Effector CD8-positive, alpha-beta T cell (primary cell): ENCODE measurements around the gene SLC16A1.
"Not testable (repeated sequence)": the region's sequence is repeated elsewhere in the genome, so short reads cannot be mapped to it uniquely, and the experiment has no call there.

ENCODE experiments used
- DNase-seq: peaks from one replicate; lab custom pipeline; 2025; lab: John Stamatoyannopoulos, UW

Gene SLC16A1

DNA sequence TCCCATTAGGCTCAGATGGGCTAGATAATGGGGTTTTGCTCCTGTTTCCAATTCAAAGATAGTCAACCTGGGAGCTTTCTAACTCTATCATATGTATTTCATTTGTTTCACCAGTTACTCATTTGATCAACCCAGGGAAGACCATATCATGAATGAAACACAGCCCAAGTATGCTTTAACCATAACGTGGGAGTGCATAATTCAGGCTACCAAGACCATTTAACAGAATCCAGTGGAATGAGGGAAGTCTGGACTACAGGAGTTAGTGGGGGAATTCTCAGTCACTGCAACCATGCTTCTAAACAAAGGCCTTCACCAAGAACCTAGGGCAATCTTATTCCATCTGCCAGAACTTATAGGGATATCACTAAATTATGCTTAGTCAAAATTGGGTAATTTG lies 15.0 kb upstream of the SLC16A1 start:
- no peak for DNase-seq

DNA sequence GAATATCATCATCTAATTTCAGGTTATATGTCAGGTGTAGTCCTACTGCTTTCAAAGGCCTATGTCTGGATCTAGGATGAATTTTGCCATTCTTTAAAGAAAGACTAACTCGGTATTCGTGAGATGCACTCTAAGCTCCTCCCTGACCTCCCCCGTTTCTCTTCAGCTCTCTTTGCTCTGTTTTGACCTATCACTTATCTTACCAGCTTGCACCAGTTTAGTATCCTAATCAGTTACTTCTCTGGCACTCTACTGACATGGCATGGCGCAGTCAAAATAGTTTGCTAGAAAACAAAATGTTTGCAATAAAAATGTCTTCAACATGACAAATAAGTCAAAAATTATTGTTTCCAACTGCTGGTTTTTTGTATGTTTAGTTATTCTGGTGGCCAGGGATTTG lies 8.4 kb upstream of the SLC16A1 start:
- no peak for DNase-seq

DNA sequence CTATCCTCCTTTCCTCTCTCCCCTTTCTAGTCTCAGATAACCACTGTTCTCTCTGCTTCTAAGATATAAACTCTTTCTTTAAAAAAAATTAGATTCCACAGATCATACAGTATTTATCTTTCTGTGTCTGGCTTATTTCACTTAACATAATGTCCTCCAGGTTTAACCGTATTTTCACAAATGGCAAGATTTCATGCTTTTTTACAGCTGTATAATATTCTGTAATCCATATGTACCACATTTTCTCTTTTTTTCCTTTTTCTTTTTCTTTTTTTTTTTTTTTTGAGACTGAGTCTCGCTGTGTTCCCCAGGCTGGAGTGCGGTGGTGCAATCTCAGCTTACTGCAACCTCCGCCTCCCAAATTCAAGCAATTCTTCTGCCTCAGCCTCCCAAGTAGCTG lies 5.1 kb upstream of the SLC16A1 start:
- no peak for DNase-seq

DNA sequence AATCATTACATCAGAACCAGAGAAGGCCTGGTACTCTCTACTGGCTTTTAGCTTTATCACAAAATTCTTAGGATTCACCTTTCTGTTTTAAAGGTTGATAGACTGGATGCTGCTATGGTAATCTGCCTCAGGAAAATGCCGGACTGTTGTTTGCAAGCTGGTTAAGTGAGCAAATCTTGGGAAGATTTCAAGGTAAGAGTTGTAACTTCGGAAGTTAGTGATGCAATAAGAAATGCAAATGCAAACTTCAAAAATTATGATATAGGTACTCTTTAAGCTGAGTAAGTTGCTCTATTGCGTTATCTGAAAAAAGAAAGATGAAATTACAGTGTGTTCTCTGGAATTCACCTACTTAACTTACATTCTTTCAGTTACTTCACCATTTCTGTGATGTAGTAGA lies 4.4 kb upstream of the SLC16A1 start:
- no peak for DNase-seq

DNA sequence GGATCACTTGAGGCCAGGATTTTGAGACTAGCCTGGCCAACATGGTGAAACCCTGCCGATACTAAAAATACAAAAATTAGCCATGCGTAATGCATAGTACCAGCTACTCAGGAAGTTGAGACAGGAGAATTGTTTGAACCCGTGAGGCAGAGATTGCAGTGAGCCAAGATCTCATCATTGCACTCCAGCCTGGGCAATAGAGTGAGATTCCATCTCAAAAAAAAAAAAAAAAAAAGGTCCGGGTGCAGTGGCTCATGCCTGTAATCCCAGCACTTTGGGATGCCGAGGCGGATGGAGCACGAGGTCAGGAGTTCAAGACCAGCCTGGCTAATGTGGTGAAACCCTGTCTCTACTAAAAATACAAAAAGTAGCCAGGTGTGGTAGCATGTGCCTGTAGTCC lies 2.2 kb upstream of the SLC16A1 start:
- not testable (repeated sequence) for DNase-seq

DNA sequence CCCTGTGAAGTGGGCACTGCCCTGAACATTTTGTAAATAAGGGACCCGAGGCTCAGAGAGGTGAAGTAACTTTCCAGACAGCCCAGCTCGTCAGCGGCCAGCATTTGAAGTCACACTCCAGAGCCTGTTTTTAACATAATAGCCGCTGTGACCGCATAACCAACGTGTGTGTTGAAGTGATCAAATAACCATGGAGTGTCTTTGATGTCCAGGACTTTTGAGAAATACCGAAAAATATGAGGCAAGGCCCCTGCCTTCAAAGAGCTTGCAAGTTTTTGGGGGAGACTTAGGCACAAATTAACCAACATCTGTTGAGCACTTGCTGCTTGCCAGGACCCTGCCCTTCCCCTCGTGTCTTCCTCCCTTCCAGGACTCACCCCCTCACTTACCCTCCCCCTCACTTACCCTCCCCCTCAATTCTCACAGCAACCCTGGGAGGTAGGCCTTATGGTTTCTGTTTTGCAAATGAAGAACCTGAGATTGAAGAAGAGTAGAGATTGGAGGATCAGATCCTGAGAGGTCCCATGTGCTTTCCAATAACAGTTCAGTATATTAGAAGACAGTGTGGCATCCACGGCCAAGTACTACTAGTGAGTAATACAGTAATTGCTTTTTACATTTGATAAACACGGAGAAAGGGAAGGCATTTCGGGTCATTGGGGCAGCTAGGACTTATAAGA lies 1.3 kb upstream of the SLC16A1 start:
- DNase-seq = no peak

DNA sequence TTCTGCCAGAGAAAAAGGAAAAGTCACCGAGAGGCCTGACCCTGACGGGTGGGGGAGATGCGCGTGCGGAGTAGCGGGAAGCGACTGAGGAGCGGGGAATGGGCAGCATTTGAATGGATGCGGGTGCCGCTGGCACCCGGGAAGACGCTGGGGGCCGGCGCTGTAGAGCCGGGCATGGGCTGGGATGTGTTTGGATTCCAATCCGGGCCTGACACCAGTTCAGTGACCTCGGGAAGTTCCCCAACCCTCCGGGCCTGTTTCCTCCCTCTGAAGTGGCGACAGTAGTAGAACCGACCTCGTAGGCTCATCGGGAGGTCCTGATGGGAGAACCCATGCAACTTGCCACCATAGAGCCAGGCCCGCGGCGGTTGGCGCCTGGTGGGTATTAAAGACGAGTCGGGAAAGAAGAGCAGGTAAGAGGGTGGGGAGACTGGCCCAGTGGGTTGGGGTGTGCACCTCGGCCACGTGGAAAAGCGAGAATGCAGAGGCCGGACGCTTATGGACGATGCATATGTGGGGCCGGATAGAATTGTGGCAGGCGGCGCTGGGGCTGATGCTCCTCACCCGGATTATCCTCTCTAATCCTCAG lies 642 bp upstream of the SLC16A1 start:
- DNase-seq = no peak

DNA sequence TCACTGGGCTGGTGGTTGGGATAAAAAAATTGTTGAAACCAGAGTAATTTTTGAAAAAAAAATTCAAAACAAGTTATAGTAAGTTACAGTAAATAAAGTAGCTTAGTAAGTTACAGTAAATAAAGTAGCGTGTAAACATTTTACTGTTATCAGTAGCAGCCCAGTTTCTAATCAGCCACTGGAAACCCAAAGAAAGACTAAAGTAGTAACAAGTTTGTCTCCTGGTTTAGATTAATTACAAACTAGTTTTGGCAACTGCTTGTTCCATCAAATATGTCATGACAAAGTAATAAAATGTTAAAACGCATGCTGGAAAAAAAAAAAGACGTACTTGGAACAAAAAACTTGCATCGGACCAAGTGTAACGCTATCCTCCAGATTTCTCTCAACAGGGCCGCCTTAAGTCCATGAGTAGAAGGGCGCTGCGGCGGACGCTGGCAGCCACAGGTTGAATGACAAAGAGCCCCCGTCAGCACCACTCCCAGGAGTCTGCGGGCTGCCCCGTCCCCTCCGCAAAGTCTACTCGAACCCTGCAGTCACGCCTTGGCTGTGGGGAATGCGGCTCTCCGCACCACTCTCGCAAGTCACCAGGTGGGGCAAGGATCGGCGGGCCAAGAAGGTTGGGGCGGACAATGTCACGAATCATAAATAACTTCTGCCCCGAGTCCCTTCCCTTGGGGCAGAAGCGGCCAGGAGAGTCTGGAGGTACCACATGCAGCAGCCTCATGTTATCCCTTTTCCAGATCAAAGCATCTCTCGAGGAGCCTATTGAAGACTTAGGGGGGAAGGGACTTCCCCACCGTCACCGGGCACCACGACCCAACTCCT lies 837 bp downstream of the SLC16A1 start:
- peak; percentile 15 for DNase-seq

DNA sequence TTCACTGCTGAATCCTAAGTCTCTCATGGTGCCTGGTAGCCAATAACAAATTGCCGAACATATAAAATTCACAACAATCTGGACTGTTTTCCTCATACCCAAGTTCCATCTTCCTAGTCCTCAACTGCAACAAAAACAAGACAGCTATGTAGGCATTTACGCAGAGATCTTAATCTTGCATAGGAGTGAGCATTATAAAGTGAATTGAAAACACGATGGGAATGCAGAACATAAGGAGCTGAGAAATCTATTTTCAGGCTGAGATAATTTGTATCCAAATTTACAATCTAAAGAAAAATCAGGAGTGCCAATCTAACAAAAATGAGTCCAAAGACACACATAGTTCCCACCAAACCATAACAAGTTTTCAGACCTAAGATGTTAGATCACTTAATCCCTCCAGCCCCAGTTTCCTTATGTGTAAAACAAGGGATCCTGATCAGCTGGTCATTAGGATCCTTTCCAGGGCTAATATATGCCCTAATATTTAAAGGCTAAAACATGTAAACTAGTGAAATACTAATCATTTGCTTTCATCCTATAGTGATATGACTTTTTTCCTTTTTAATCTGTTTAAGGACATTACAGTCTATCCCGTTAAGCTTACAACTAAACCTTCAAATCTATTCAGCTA lies 1.9 kb downstream of the SLC16A1 start:
- DNase-seq = no peak

DNA sequence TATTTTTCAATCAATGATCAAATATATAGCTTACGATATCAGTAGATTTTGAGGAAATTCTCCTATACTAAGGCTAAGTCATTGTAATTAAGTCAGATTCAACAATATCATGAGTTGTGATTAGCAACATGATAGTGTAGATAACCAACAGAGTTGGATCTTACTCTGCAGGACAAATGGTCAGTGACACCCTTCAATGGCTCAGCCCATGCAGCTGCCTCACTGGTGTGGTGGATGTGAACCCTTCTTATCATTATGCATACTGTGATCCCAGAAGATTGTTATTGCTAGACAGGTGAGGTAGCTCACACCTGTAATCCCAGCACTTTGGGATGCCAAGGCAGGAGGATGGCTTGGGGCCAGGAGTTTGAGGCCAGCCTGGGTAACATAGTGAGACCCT lies 5.6 kb downstream of the SLC16A1 start:
- no peak for DNase-seq

DNA sequence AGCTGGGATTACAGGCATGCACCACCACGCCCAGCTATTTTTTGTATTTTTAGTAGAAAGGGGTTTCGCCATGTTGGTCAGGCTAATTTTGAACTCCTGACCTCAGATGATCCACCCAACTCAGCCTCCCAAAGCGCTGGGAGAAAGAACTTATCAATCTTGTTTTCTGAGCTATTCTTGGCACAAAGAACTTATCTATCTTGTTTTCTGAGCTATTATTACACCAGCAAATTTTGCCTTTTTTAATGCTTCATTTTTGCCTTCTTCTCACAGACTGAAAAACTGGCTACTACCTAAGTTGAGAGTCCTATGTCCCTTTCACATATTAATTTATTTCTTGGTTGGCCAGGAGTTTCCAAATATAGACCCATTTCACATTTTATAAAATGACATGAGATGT lies 9.3 kb downstream of the SLC16A1 start:
- DNase-seq = no peak

DNA sequence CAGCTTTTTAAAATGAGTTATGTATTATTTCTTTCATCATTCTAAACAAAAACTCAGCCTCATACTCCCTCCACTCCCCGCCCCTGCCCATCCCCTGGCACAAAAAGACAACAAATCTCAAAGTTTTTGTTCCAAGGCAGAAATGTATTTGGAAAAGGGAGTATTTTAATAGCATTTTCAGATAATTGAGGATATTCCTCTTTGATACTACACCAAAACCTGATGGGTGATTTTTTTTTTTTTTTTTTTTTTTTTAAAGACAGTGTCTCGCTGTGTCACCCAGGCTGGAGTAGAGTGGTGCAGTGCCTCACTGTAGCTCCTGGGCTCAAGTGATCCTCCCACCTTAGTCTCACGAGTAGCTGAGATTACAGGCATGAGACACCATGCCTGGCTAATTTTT lies 16.2 kb downstream of the SLC16A1 start:
- no peak for DNase-seq

DNA sequence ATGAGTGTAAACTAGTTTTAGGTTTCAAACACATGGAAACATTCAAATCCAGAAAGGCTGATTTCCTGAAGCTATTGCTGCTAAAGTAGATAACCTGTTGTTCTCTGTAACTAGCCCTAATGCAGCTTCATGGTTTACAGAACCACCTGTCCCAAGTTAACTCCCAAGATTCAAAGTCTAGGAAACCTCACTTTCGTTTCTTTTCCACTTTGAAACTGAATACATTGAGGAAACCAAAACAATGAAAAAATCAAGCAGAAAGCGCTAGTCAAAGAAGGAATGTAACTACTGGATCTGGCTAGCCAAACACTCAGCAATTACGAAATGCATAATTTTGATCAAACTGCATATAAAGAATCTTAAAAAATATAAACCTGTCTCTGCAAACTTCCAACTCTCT lies 17.8 kb downstream of the SLC16A1 start:
- DNase-seq = no peak

DNA sequence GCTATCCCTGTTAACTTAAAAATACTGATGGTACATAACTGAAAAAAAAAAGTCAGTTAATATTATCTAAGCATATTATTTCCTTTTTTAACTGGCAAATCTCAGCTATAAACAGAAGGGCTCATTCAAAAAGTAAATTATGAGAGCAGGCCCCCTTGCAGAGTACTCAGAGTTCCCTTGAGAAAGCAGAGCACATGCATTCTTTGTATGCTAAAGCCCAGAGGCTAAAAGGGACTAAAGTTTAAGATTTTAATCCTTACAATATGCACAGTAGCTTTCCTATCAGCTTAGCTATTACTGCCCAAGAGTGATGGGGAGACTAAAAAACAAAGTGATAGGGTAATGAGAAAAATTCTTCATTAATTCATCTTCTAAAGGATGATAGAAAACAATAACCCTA lies 18.5 kb downstream of the SLC16A1 start:
- DNase-seq = no peak

DNA sequence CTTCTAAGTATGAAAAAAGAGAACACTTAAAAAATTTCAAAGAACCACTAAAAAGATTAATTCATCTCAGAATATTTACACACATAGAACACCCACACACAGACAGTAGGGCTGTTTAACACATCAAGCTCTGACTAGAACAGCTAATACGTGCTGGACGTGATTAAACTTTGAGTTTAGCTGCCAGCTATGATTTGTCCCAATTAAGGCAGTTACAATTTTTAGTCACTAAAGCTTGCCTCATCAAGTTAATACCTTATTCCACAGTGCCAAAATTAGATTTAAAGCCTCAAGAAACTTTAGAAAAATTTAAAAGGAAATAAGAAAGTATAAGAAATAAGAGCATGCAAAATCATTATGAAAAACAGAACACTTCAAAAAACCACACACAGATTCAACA lies 18.9 kb downstream of the SLC16A1 start:
- no peak for DNase-seq

DNA sequence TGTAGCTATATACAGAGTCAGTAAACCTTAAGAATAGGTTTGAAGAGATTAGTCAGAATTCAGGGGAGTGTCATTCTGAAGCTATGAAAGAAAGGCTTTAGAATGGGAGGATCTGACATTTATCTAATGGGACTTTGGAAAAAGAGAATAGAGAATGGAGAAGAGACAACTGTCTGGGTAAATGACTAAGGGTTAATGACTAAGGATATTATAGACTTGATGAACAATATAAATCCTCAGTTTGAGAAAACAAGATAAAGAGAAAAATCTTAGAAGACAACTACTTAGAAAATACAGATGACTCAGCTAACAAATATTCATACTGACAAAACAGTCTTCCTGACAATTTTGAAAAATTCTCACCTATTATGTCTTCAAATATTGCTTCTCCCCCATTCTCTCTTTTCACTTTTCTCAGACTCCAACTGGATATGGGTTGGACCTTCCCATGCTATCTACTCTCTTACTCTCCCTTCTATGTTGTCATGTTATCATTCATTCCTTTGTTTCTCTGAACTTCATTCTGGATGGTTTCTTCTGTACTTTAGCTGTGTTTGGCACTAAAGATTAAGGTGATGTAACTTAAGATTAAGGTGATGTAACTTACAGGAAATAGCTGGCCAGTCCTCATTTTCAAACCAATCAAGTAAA lies 20.4 kb downstream of the SLC16A1 start:
- DNase-seq = no peak

DNA sequence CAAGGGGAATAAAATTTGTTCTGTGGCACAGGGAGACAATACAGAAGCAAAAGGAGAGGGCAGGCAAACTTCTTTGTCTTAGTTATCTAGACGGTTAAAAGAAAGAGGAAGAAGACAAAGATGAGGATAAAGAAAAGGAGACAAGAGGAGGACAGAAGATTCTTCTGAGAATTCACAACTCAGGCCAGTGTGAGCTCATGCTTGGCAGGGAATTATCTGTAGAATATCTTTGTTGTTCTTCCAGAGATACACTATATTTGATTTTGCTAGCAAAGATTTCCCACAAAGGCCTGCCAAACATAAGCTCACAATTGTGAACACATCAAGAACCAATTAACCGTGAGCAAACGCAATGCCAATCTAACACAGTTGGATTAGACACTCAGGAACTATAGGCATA lies 21.4 kb downstream of the SLC16A1 start:
- no peak for DNase-seq

DNA sequence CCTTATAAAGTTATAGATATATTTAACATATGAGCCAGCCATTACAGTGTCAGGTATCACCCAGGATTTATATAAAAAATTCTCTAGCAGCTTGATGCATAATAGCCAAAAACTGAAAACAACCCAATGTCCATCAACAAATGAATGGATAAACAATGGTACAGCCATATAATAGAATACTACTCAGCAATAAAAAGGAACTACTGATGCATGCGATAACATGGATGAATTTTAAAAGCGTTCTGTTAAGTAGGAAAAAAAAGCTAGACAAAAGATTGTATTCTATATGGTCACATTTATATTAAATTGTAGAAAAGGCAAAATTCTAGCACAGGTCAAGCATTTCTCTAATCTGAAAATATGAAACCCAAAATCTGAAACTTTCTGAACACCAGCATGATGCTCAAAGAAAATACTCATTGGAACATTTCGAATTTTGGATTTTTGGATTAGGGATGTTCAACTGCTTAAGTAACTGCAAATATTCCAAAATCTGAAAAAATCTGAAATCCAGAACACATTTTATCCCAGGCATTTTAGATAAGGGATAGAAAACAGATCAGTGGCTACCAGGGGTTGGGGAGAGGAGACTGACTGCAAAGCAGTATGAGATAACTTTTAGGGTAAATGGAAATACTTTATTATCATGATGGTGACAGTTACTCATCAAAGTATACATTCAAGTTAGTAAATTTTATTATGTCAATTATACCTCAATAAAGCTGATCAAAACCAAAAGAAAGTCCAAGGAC lies 22.0 kb downstream of the SLC16A1 start:
- no peak for DNase-seq

DNA sequence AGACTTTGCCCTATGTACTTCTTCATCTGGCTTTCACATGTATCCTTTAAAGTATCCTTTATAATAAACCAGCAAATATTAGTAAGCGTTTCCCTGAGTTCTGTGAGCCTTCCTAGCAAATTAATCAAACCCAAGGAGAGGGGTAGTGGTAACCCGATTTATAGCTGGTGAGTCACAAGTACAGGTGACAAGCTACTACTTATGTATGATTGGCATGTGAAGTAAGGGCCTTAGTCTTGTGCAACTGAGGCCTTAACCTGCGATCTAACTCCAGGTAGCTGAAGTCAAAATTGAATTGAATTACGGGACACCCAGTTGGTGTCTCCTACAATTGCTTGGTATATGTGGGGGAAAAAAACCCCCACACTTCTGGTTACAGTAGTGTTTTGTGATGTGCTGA lies 26.0 kb downstream of the SLC16A1 start:
- DNase-seq = no peak

DNA sequence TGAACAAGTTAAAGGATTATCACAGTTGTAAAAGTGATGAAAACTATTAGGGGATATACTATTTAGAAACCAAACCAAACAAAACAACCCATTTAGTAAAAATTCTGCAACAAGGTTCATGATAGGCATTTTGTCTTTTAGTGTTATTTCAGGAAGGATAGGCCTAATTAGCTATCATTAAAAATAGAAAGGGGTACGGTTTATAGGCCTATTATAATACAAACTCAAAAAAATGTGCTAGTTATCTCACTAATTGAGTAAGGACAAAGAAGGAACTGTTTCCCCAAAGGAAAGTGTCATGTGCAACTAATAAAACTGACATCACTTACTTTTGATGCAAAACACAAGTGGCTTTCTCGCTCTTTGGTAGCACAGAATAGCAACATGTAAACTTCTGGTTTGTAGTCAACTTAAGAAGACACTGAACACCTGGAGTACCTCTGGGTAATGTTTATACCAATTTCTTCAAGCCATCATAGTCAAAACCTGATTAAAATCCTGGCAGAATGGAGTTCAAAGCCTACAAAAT lies 28.5 kb downstream of the SLC16A1 start:
- no peak for DNase-seq

DNA sequence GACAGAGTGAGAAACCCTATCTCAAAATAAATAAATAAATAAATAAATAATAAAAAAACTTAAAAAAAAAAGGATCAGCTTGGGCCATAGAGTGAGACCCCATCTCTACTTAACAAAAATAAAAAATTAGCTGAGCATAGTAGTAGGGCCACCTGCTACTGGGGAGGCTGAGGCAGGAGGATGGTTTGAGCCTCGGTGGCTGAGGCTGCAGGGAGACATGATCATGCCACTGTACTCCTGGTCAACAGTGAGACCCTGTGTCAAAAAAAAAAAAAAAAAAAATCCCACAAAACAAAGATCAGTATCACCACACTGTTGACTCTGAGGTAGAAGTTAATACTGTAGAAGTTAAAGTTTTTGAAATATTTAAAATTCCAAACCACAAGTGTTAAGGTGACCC lies 29.1 kb downstream of the SLC16A1 start:
- DNase-seq = no peak
